NOMO-1 (cell line): ENCODE data around the gene SUFU.

Source experiments
- DNase-seq, 2 experiments: peaks; one replicate each; lab custom pipeline; 2025; ENCODE audit not compliant: unreplicated experiment in 2 of 2; lab: John Stamatoyannopoulos, UW

The SUFU gene

GRCh38 chr10:102615361-102615760 lies 111.6 kb downstream of the SUFU start:
- peak in 1 of 2 experiments; percentile 15 for DNase-seq

GRCh38 chr10:102616066-102616770 lies 112.4 kb downstream of the SUFU start:
- DNase-seq, result peak in 1 of 2 experiments; percentile 45

- no peak for DNase-seq
These were observed 113.3 kb downstream of the SUFU start for GRCh38 chr10:102617041-102617440.

- no peak for DNase-seq
These were observed 114.0 kb downstream of the SUFU start for GRCh38 chr10:102617816-102618215.

- no peak for DNase-seq
These were observed 115.7 kb downstream of the SUFU start for GRCh38 chr10:102619281-102619981.

- DNase-seq, result no peak
These were observed 116.4 kb downstream of the SUFU start for GRCh38 chr10:102620138-102620590.

GRCh38 chr10:102620591-102621442 lies 117.0 kb downstream of the SUFU start:
- DNase-seq, result no peak

GRCh38 chr10:102621443-102622325 lies 117.9 kb downstream of the SUFU start:
- no peak for DNase-seq

GRCh38 chr10:102624094-102624493 lies 120.3 kb downstream of the SUFU start:
- no peak for DNase-seq

- no peak for DNase-seq
These were observed 121.2 kb downstream of the SUFU start for GRCh38 chr10:102624751-102625645.

GRCh38 chr10:102626026-102626685 lies 122.4 kb downstream of the SUFU start:
- DNase-seq, result no peak

- no peak for DNase-seq
These were observed 123.5 kb downstream of the SUFU start for GRCh38 chr10:102627291-102627735.

- no peak for DNase-seq
These were observed 124.0 kb downstream of the SUFU start for GRCh38 chr10:102627736-102628293.

- no peak for DNase-seq
These were observed 124.7 kb downstream of the SUFU start for GRCh38 chr10:102628451-102628911.

GRCh38 chr10:102629661-102630614 lies 126.2 kb downstream of the SUFU start:
- no peak for DNase-seq

- no peak for DNase-seq
These were observed 126.9 kb downstream of the SUFU start for GRCh38 chr10:102630663-102631062.
